ENCODE data around the gene ACOT9. TPM values are rescaled to one million over a fixed set of nuclear protein-coding genes. Genes with fewer than 3 reads are reported as not detected.

ACOT9 gene
- total RNA-seq, 4 donors from 2014 or later, result 12.3 to 21.9 (median 20.6) TPM

GRCh38 chrX:23673108-23673507, 70.0 kb downstream of the ACOT9 start:
- TF ChIP-seq POLR2A (IDR thresholded peaks at IDR 0.05) (no peak), CTCF (IDR thresholded peaks at IDR 0.05 in 4 of 5, conservative IDR thresholded peaks at IDR 0.05 in 1 of 5) (no peak)
- H3K4me1 ChIP-seq, result peaks cover 0 to 9% of the 10 kb centered on the region in 2 donors
- peaks cover 0 to 4% of the 10 kb centered on the region in 2 donors for H3K36me3 ChIP-seq
- H3K27ac ChIP-seq, result no peak overlapping the region
- H3K27me3 ChIP-seq, result no peaks in the 10 kb centered on the region
- ATAC-seq, result no peak
- DNase-seq, result no peak
- no peak overlapping the region for H3K4me3 ChIP-seq
- no peaks in the 10 kb centered on the region for H3K9me3 ChIP-seq
- intact Hi-C loops (cut with DNase I; ENCODE audit: low total_unique reads), result no loop called here
- in situ Hi-C loops (cut with MboI; ENCODE audit: low sequenced_read_pairs in 4 of 4), result no loop called here

- H3K9me3 ChIP-seq, result no peaks in the 10 kb centered on the region
- in situ Hi-C loops (cut with MboI; ENCODE audit: low sequenced_read_pairs in 4 of 4) (no loop called here), intact Hi-C loops (cut with DNase I; ENCODE audit: low total_unique reads) (no loop called here)
- TF ChIP-seq POLR2A (IDR thresholded peaks at IDR 0.05), result no peak
- DNase-seq (no peak), ATAC-seq (no peak)
- H3K27me3 ChIP-seq, result no peaks in the 10 kb centered on the region
- H3K27ac ChIP-seq, result no peak overlapping the region
- peaks cover 0 to 4% of the 10 kb centered on the region in 2 donors for H3K36me3 ChIP-seq
- no peak overlapping the region for H3K4me3 ChIP-seq
- H3K4me1 ChIP-seq, result peaks cover 4 to 9% of the 10 kb centered on the region in 2 donors
Measured at GRCh38 chrX:23670528-23670927, 72.5 kb downstream of the ACOT9 start.

- peaks cover 0 to 4% of the 10 kb centered on the region in 2 donors for H3K36me3 ChIP-seq
- peak overlapping the region in 2 of 4 donors; percentile 81 to 87 for H3K27ac ChIP-seq
- H3K4me1 ChIP-seq, result peaks cover 4 to 9% of the 10 kb centered on the region in 2 donors
- no peak for DNase-seq
- intact Hi-C loops (cut with DNase I; ENCODE audit: low total_unique reads), result loop anchor here (5.0 to 10.0 kb wide), 3 partner anchors 116 to 799 kb away; partner anchors contain the start of genes APOO, CXorf58, PDK3 and SAT1
- peak overlapping the region; percentile 62 to 72 (median 72) for H3K4me3 ChIP-seq
- no peaks in the 10 kb centered on the region for H3K27me3 ChIP-seq
- no peak for TF ChIP-seq POLR2A (IDR thresholded peaks at IDR 0.05)
- no peak for TF ChIP-seq CTCF (IDR thresholded peaks at IDR 0.05 in 4 of 5, conservative IDR thresholded peaks at IDR 0.05 in 1 of 5)
- no peak for ATAC-seq
- no peaks in the 10 kb centered on the region for H3K9me3 ChIP-seq
- in situ Hi-C loops (cut with MboI; ENCODE audit: low sequenced_read_pairs in 4 of 4), result no loop called here
Measured at GRCh38 chrX:23668335-23668734, 74.7 kb downstream of the ACOT9 start.

GRCh38 chrX:23667239-23668177, 75.6 kb downstream of the ACOT9 start, which contains the start of gene PRDX4:
TSS of gene PRDX4 (plus strand) at chrX:23667493. CDS start at chrX:23667571, 78 bp downstream.
- Histone ChIP-seq H3K4me3 (peak within 1 kb of the TSS; percentile 62 to 72 (median 72)), H3K9me3 (no peaks in the 10 kb centered on the region), H3K27ac (peak within 1 kb of the TSS; percentile 81 to 87 (median 86)), H3K27me3 (no peaks in the 10 kb centered on the region), H3K4me1 (peaks cover 4 to 9% of the 10 kb centered on the region in 2 donors), H3K36me3 (peaks cover 0 to 4% of the 10 kb centered on the region in 2 donors)
- intact Hi-C loops (cut with DNase I; ENCODE audit: low total_unique reads), result loop anchor here (2.0 to 10.0 kb wide), 4 partner anchors 117 to 800 kb away; partner anchors contain the start of genes APOO, CXorf58, PDK3 and SAT1
- ATAC-seq (peak; percentile 93 to 97), DNase-seq (peak; percentile 80 to 88)
- in situ Hi-C loops (cut with MboI; ENCODE audit: low sequenced_read_pairs in 4 of 4), result no loop called here
- TF ChIP-seq POLR2A (IDR thresholded peaks at IDR 0.05) (peak; percentile 43 to 49), CTCF (IDR thresholded peaks at IDR 0.05 in 4 of 5, conservative IDR thresholded peaks at IDR 0.05 in 1 of 5) (no peak)

- TF ChIP-seq CTCF (IDR thresholded peaks at IDR 0.05 in 4 of 5, conservative IDR thresholded peaks at IDR 0.05 in 1 of 5) (no peak), POLR2A (IDR thresholded peaks at IDR 0.05) (no peak)
- peak overlapping the region in 2 of 4 donors; percentile 81 to 87 for H3K27ac ChIP-seq
- in situ Hi-C loops (cut with MboI; ENCODE audit: low sequenced_read_pairs in 4 of 4), result no loop called here
- no peaks in the 10 kb centered on the region for H3K27me3 ChIP-seq
- ATAC-seq, result no peak
- no peaks in the 10 kb centered on the region for H3K9me3 ChIP-seq
- H3K36me3 ChIP-seq, result no peaks in the 10 kb centered on the region
- H3K4me3 ChIP-seq, result no peak overlapping the region
- intact Hi-C loops (cut with DNase I; ENCODE audit: low total_unique reads), result loop anchor here (2.0 to 10.0 kb wide), 4 partner anchors 119 to 801 kb away; partner anchors contain the start of genes APOO, CXorf58, PDK3 and SAT1
- DNase-seq, result no peak
- peaks cover 4 to 9% of the 10 kb centered on the region in 2 donors for H3K4me1 ChIP-seq
Measured at GRCh38 chrX:23666282-23666681, 76.8 kb downstream of the ACOT9 start.
